ENCODE measurements around the gene KCNA4. TPM values are rescaled to one million over a fixed set of nuclear protein-coding genes. Genes with fewer than 3 reads are reported as not detected.

The KCNA4 gene
- total RNA-seq, 1 experiment from 2014 or later: not detected

DNA sequence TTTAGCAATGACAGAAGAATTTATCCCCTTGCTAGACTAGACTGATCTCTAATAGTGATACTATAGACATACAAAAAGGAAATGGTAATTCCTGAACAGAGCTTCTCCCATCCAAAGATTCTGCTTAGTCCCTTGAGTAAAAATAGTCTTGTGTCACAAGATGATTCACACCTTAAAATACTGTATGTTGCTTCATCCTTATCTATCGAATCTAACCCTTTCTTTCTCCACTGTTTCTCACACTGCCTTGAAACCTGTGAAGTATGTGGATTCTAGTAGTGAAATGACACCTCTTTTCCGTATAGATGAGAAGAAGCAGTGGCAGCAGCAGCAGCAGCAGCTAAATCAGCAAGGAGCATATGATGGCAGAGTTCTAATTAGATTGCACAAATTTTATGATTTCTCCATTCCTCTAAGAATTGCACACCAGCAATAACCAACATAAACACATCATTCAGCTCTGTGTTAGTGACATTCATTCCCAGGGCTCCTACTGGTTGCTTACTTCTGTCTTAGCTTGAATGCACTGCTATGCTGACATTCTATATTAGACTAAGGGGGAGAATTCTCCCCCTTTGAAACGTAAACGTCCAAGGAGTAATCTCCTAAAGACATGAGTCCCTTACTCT, 14.6 kb downstream of the KCNA4 start:
- no peaks in the 10 kb centered on the region; the same call in 1 of the 2 replicates for H4K20me1 ChIP-seq (ENCODE audit: insufficient read depth)
- no peaks in the 10 kb centered on the region for H3K36me3 ChIP-seq (ENCODE audit: low read depth)
- no peaks in the 10 kb centered on the region for H3K9me3 ChIP-seq (ENCODE audit: insufficient read depth, low read depth)
- 0 out of 2 replicates have a peak, but pooled peaks cover 6% of the 10 kb centered on the region for H3K27me3 ChIP-seq (ENCODE audit: insufficient read depth, low read depth)
- no peaks in the 10 kb centered on the region for H3F3A ChIP-seq (ENCODE audit: insufficient read depth, low read depth)
- no peaks in the 10 kb centered on the region for H3K79me2 ChIP-seq (ENCODE audit: low read depth)
- DNase-seq: no peak
- intact Hi-C loops (cut with micrococcal nuclease; ENCODE audit: unreplicated experiment): no loop called here
- H2AFZ ChIP-seq: no peak overlapping the region
- TF ChIP-seq EZH2 (IDR thresholded peaks at IDR 0.05; ENCODE audit: low read depth): no peak
- TF ChIP-seq, protein P1, sequence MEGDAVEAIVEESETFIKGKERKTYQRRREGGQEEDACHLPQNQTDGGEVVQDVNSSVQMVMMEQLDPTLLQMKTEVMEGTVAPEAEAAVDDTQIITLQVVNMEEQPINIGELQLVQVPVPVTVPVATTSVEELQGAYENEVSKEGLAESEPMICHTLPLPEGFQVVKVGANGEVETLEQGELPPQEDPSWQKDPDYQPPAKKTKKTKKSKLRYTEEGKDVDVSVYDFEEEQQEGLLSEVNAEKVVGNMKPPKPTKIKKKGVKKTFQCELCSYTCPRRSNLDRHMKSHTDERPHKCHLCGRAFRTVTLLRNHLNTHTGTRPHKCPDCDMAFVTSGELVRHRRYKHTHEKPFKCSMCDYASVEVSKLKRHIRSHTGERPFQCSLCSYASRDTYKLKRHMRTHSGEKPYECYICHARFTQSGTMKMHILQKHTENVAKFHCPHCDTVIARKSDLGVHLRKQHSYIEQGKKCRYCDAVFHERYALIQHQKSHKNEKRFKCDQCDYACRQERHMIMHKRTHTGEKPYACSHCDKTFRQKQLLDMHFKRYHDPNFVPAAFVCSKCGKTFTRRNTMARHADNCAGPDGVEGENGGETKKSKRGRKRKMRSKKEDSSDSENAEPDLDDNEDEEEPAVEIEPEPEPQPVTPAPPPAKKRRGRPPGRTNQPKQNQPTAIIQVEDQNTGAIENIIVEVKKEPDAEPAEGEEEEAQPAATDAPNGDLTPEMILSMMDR (conservative IDR thresholded peaks at IDR 0.05): no peak
- CTCF ChIA-PET: no interaction called here
- H3K4me2 ChIP-seq: no peak overlapping the region
- H3K9me2 ChIP-seq (ENCODE audit: insufficient read depth): no peaks in the 10 kb centered on the region
- no peaks in the 10 kb centered on the region for H3K4me1 ChIP-seq (replicated peaks; ENCODE audit: insufficient read depth)
- H3K27ac ChIP-seq: no peak overlapping the region
- no TSS peak for BruUV-seq (replicated peaks)
- H3K4me3 ChIP-seq: no peak overlapping the region
- POLR2A ChIA-PET (ENCODE audit: unreplicated experiment): no interaction called here

DNA sequence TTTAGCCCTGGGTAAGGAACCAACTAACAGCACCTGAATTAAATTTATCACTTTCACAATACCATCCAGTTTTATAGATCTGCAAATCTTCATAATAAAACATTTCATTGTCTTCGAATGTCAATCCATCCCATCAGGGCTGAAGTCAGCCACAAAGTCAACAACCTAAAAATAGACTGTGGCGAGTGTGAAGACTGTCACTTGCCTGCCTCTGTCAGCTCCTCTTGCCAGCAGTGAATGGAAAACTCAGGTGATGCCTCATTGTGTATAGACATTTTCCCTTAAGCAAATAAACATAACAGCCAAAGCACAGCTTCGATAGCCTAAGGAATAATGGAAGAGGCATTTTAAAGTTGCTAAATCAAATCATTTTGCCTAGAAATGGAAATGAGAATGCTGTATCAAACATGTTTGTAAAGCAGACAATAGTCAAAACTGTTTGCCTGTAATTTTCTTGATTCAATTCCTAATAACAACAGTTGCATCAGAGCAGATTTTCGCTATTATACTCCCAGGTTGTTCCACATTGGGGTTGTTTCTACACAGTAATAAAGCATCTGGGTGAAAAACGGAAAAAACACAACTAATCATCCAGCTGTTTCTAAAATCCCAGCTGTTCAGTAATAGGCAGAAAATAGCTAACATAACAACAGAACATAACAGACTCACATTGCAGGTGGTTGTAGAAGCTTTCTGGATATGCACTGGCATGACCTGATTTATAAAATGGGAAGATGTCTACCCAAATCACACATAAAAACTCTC, 15.7 kb downstream of the KCNA4 start:
- Histone ChIP-seq H3K27me3 (ENCODE audit: insufficient read depth, low read depth) (0 out of 2 replicates have a peak, but pooled peaks cover 6% of the 10 kb centered on the region), H3K27ac (no peak overlapping the region), H3K9me2 (ENCODE audit: insufficient read depth) (no peaks in the 10 kb centered on the region), H3F3A (ENCODE audit: insufficient read depth, low read depth) (no peaks in the 10 kb centered on the region), H3K4me3 (no peak overlapping the region), H3K4me2 (no peak overlapping the region), H3K9me3 (ENCODE audit: insufficient read depth, low read depth) (no peaks in the 10 kb centered on the region), H3K4me1 (replicated peaks; ENCODE audit: insufficient read depth) (no peaks in the 10 kb centered on the region), H2AFZ (no peak overlapping the region), H4K20me1 (ENCODE audit: insufficient read depth) (no peaks in the 10 kb centered on the region; the same call in 1 of the 2 replicates), H3K36me3 (ENCODE audit: low read depth) (no peaks in the 10 kb centered on the region), H3K79me2 (ENCODE audit: low read depth) (no peaks in the 10 kb centered on the region)
- intact Hi-C loops (cut with micrococcal nuclease; ENCODE audit: unreplicated experiment): no loop called here
- DNase-seq: no peak
- POLR2A ChIA-PET (ENCODE audit: unreplicated experiment): no interaction called here
- TF ChIP-seq, protein P1 (conservative IDR thresholded peaks at IDR 0.05): no peak
- TF ChIP-seq EZH2 (IDR thresholded peaks at IDR 0.05; ENCODE audit: low read depth): no peak
- no TSS peak for BruUV-seq (replicated peaks)
- CTCF ChIA-PET: no interaction called here

DNA sequence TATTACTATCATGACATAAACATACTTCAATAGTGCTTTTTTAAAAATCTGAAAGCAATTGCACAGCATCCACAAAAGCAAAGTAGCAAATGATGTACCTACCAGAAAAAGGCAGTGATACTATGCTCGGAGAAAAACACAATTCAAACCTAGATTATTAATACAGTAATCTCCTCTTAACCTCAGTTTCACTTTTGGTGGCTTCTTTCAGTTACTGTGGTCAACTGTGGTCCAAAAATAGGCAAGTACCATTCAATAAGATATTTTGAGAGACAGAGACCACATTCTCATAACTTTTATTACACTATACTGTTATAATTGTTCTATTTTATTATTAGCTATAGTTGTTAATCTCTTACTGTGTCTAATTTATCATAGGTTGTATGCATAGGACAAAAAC, 20.8 kb downstream of the KCNA4 start:
- intact Hi-C loops (cut with micrococcal nuclease; ENCODE audit: unreplicated experiment): no loop called here
- H3F3A ChIP-seq (ENCODE audit: insufficient read depth, low read depth): no peaks in the 10 kb centered on the region
- H3K79me2 ChIP-seq (ENCODE audit: low read depth): no peaks in the 10 kb centered on the region
- ChIA-PET POLR2A (ENCODE audit: unreplicated experiment) (no interaction called here), CTCF (no interaction called here)
- H3K27ac ChIP-seq: no peak overlapping the region
- H3K36me3 ChIP-seq (ENCODE audit: low read depth): no peaks in the 10 kb centered on the region
- no peaks in the 10 kb centered on the region for H3K9me2 ChIP-seq (ENCODE audit: insufficient read depth)
- no peak overlapping the region for H3K4me2 ChIP-seq
- H3K4me3 ChIP-seq: no peak overlapping the region
- TF ChIP-seq, protein P1 (conservative IDR thresholded peaks at IDR 0.05): no peak
- no peak for TF ChIP-seq EZH2 (IDR thresholded peaks at IDR 0.05; ENCODE audit: low read depth)
- DNase-seq: no peak
- no peaks in the 10 kb centered on the region for H3K9me3 ChIP-seq (ENCODE audit: insufficient read depth, low read depth)
- H4K20me1 ChIP-seq (ENCODE audit: insufficient read depth): no peaks in the 10 kb centered on the region; the same call in 1 of the 2 replicates
- no peak overlapping the region for H2AFZ ChIP-seq
- 0 out of 2 replicates have a peak, but pooled peaks cover 3% of the 10 kb centered on the region for H3K27me3 ChIP-seq (ENCODE audit: insufficient read depth, low read depth)
- H3K4me1 ChIP-seq (replicated peaks; ENCODE audit: insufficient read depth): no peaks in the 10 kb centered on the region
- BruUV-seq (replicated peaks): no TSS peak

Measured in PC-9 (cell line).